ENCODE measurements around the gene KRT27.

KRT27 gene

DNA sequence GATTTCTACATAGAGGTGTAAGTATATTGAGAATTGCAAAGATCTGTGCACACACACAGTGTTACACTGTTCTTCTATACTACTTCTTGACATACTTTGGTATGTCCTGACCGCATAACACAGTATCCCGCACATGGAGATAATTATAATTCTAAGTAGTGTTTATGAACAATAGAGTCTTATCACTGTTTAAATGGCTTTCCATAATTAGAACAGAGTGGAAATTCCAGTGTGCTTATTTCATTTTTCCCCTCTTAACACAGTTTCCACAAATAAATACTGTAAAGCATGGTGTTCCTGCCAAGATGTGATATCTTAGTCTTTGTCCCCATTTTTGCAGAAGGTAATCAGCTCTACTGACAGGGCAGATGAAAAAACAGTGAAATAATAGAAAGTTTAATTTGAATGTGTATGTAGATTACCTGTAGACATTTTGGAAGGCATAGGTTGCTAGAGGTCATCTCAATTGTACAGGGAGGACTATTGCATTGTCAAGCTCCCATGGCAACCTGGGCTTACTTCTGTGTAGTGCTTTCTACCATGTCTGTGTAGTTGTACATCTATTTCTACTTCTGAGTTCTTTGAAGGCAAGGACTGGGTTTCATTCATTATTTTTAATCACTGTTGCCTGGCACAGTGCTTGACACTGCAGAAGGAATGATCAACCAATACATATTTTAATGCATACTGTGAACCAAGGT, 27.5 kb upstream of the KRT27 start:
- DNase-seq (ENCODE audit: low spot score): no peak

DNA sequence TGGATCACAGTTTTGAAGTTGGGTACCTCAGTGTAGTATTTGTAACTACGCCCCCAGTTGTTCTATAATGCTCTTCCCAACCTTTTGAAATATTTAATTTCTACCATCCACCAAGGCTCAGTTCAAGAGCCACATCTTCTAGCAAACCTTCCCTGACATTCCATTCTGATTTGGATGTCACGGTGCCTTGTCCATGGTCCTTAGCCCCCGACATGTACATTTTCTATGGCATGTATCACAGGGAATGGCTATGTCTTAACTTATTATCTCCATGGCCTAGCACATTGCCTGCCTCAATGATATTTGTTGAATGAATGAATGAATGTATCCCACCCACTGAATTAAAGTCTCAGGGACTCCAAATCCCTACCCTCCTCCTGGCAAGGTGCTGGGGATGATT, 23.8 kb upstream of the KRT27 start:
- DNase-seq (ENCODE audit: low spot score): no peak

GRCh38 chr17:40803617-40804082, 21.3 kb upstream of the KRT27 start:
- peak; percentile 53 for DNase-seq (ENCODE audit: low spot score)

DNA sequence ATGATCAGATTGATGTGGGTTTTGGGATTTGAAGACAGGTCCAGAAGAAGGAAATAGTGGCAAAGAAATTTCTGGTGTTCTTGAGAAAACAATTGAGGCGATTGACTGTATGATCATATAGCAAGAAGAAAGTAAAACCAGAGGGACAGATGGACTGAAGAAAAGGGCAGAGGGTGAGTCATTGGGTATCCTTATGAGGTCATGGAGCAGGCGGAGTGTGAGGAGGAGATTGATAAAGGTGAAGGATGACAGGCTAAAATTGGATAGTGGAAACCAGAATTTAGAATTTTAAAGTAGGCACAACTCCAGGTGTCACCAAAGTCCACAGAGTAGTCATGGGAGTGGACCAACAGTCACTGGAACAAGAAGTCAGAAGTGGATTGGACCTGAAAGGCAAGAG, 18.8 kb upstream of the KRT27 start:
- DNase-seq (ENCODE audit: low spot score): no peak

DNA sequence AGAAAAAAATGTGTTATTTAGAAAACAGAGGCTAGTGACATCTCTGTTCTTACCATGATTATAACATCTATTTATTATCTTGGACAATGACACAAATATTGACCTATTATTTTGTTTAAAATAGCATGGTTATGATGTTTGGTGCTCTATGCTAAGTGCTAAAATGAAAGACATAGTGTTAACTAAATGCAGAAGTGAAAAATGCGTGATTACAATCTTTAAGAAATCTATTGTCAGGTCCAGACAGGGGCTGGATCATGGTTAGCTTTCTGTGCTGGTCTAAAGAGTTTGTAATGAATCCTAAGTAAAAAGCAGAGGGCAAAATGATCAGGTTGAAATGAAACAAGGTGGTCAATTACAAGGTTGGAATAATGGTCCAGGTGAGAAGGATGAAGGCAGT, 18.0 kb upstream of the KRT27 start:
- DNase-seq (ENCODE audit: low spot score): no peak

DNA sequence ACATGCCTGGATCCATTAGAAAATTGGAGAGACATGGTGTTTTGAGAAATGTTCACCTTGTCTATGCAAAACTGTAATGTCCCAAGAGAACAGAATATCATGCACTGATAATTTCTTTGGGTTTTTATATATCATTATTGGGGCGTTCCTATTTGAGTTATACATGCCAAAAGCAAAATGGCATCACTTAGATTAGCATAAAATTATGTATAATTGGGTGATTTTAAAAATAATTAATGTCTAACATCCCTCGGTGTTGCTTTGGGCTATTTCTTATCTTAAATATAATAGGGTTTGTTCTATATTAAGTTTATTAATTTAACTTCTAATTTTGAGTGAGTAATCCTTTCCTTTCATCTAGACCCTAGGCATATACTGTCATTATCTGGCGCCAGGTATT, 17.5 kb upstream of the KRT27 start, which contains the start of gene KRT28:
Gene KRT28, minus strand, starts transcription at position 101 of the 400 bp plus-strand sequence. Its CDS starts 66 bp downstream, at position 35.
- no peak for DNase-seq (ENCODE audit: low spot score)

DNA sequence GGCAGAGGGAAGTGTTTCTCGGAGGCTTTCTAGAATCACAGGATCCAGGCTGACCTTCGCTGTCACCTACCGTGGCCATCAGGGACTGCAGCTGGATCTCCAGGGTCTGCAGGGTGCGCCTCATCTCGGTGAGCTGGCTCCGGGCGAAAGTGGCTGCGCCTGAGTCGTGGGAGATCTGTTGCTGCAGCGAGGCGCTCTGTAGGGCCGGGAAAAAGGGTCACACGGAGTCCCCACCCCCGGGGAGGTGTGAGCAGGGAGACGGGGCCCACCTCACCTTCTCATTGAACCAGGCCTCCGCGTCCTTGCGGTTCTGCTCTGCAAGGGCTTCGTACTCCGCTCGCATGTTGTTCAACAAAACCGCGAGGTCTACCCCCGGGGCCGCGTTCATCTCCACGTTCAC, 14.5 kb upstream of the KRT27 start:
- DNase-seq (ENCODE audit: low spot score): no peak

GRCh38 chr17:40795019-40795667, 12.8 kb upstream of the KRT27 start:
- no peak for DNase-seq (ENCODE audit: low spot score)

GRCh38 chr17:40794466-40794865, 12.1 kb upstream of the KRT27 start:
- no peak for DNase-seq (ENCODE audit: low spot score)

DNA sequence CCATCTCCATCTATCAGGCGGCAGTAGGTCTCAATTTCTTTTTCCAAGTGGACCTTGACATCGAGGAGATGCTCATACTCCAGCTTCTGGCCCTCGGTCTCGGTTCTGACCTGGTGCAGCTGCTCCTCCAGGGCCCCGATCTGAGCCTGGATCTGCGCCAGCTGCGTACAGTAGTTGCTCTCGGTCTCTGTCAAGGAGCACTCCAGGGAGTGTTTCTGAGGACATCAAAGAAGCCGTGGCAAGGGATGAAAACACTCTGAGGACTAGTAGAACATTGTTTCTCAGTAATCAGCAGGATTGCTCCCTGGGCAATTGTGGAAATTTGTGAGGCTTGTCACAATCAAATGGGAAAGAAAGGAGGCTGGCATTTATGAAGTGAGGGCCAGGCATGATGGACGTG, 11.5 kb upstream of the KRT27 start:
- no peak for DNase-seq (ENCODE audit: low spot score)

- no peak for DNase-seq (ENCODE audit: low spot score)
These were observed 9.6 kb upstream of the KRT27 start for GRCh38 chr17:40791787-40792436.

DNA sequence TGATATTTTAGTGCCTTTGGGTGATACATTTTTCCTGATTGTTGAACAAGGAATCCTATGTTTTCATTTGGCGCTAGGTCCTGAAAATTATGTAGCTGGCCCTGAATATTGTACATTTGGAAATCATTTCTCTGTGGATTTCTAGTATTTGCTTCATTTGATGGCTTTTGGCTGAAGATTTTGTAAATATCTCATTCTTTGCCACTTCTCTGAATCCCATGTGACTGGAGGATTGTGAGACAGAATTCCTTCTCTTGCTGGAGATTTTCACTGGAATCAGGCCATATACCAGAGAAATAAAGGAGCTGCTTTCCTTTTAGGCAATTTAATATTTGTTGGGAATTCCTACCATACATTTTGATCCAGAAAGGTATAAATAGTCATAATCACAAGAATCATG, 8.8 kb upstream of the KRT27 start:
- DNase-seq (ENCODE audit: low spot score): no peak

DNA sequence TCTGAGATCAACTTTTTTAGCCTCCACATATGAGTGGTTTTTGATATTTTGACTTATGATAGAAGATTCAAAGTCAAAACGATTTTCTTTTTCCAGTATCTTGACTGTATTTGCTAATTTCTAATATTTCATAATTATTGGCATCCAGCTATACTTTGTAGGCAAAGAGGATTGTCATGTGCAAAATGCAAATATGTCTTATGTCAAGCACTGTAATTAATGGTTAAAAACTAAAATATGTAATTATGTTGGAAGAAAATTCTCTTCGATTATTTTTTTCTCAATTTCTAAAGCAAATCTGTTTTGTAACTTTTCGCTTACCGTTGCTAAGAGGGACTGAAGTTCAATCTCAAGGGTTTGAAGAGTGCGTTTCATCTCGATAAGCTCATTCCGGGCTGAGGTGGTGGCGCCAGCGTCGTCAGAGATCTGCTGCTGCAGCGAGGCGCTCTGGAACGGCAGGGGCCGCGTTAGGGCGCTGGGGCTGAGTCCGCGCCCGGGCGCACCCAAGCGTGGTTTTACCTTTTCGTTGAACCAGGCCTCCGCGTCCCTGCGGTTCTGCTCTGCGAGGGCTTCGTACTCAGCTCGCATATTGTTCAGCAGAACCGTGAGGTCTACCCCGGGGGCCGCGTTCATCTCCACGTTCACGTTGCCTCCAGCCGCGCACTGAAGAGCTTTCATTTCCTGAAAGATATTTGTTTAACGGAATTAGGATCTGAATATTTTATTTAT, 3.0 kb downstream of the KRT27 start:
- no peak for DNase-seq (ENCODE audit: low spot score)

GRCh38 chr17:40778461-40778860, 3.9 kb downstream of the KRT27 start:
- no peak for DNase-seq (ENCODE audit: low spot score)

GRCh38 chr17:40777971-40778370, 4.4 kb downstream of the KRT27 start:
- DNase-seq (ENCODE audit: low spot score): no peak

GRCh38 chr17:40777459-40777858, 4.9 kb downstream of the KRT27 start:
- no peak for DNase-seq (ENCODE audit: low spot score)

- no peak for DNase-seq (ENCODE audit: low spot score)
These were observed 6.4 kb downstream of the KRT27 start for GRCh38 chr17:40775945-40776344.

DNA sequence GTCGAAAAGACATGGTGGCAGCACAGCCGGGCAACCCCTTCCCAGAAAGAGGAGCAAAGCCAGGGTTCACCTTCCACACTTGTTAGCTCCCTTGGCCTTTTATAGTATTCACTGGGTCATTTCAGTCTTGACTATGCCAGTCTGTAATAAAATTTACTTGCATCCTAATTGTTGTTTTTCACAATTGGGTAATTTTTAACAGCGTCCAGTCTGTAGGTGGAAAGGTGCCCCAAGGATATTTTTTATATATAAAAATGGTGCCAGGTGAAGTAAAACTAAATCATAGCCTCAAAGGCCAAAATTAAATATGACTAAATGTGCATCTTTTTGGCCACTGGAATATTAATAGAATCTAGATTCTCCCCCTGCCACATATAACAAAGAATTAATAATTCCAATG, 10.2 kb downstream of the KRT27 start, which contains the start of gene KRT26:
Gene KRT26, minus strand, starts transcription at position 101 of the 400 bp plus-strand sequence. Its CDS starts 88 bp downstream, at position 13.
- DNase-seq (ENCODE audit: low spot score): no peak

GRCh38 chr17:40765657-40766056, 16.7 kb downstream of the KRT27 start:
- DNase-seq (ENCODE audit: low spot score): no peak

DNA sequence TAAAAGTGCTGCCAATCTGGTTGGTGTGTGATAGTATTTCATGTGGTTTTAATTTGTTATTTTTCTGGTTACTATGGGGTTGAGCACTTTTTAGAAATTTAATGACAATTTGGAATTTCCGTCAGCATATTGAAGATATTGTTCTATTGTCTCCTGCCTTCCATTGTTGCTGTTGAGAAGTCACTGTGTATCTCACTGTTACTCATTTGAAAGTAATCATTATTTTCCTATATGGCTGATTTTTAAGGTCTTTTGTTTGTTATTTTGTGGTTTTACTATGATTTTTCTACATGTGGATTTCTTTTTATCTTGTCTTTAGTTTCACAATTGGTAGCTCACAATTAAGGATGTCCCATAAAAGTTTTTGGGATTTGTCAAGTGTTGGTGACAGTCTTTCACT, 18.6 kb downstream of the KRT27 start:
- no peak for DNase-seq (ENCODE audit: low spot score)

- no peak for DNase-seq (ENCODE audit: low spot score)
These were observed 22.0 kb downstream of the KRT27 start for GRCh38 chr17:40760105-40761016.
